Measurements from ENCODE around the gene CLEC16A.

Gene CLEC16A

DNA sequence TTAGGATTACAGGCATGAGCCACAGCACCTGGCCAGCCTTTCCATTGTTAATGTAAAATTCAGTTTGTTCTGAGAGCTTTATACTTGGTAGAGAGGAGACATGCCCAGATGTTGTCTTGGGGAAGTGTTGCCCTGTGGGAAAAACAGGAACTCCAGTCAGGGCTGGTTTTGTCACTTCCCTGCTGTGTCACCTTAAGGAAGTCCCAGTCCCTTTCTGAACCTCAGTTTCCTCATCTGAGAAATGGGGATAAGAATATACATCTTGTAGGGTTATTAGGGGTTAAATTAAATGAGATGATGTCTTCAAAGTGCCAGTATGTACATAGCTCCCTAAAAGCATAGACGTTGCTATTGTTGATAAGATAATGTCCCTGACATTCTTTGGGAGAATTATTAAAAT is 25.3 kb downstream of the CLEC16A start:
- no peak for DNase-seq

DNA sequence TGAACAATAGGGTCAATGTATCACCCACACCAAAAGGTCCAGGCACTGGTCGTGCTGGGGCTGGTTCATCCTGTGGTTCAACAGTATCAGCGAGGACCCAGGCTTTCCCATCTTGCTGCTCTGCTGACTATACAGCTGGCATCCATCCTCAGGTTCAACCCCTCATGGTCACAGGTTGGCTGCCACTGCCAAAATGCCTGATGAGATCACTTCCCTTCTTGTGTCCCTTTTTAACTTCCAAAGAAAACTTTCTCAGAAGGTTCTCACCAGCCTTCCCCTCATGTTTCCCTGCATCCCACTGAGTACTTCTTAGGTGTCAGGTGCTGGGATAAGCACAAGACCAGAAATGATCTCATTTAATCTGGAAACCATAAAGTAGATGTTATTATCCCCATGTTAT is 25.7 kb downstream of the CLEC16A start:
- DNase-seq = no peak

DNA sequence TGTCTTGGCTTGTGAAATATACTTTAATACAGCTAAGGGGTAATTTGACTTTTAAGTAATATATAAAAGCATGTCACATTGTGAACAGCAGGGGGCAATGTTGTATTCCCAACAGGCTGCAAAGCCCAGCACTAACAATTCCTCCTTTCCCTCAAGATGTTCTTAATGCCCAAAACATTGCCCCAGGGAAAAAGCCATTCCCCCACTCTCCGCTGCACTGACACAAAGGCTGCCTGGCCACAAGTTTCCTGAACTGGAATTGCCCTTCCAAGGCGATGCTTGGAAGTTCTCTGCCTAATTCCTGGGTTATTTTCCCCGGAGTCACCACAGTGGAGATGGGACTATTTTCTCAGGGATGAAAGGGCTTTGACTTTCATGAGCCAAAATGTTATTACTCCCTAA is 27.2 kb downstream of the CLEC16A start:
- DNase-seq = no peak

DNA sequence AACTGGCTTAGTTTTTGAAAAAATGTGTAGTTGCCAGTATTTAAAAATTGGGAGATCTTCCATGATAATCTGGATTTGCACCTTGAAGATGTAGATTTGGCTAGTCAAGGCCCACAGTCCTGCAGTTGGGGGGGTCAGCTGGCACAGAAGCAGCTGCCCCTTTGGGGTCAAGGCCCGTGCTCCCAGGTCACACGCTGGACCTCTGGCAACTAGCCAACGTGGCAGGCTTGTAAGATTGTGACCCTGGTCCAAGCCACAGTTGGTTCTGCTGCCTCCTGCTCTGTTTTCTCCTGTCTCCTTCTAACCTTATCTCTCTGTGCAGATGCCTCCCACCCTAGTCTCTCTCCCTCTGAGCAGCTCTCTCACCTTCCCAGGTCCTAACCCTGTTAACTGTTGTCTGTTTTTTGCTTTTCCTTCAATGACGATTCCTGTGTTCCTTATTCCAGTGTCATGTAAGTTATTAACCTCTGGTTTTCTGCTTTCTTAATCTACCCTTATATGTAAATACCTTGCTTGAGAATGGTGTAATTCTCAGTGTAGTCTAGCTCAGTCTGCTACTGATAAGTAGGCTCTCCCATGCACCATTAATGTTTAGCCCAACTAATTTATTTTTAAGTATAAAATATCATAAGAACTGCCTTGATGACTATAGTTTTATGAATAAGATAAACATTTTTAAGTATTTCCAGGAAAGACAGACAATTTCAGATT is 27.9 kb downstream of the CLEC16A start:
- DNase-seq = no peak

DNA sequence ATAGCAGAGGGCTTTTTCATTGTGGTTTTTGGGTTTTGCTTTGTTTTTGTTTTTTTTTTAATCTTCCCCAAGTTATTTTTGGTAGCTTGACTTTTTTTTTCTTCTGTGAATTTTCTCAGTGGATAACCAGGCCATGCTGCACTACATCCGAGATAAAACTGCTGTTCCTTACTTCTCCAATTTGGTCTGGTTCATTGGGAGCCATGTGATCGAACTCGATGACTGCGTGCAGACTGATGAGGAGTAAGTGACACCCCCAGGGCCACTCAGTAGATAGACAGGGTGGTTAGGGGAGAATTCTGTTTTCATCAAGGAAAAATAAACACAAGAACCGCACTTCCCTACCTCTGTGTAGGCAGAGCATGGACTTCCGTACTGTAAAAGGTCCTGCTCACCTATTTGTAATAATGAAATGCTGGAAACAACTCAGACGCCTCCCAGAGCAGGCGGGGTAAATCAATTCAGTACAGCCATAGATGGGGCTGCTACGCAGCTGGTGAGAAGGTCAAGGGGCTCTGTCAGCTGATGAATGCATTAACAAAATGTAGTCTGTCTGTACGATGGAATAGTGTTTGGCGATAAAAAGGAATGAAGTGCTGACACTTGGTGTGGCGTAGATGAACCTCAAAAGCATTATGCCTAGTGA is 28.6 kb downstream of the CLEC16A start:
- no peak for DNase-seq

DNA sequence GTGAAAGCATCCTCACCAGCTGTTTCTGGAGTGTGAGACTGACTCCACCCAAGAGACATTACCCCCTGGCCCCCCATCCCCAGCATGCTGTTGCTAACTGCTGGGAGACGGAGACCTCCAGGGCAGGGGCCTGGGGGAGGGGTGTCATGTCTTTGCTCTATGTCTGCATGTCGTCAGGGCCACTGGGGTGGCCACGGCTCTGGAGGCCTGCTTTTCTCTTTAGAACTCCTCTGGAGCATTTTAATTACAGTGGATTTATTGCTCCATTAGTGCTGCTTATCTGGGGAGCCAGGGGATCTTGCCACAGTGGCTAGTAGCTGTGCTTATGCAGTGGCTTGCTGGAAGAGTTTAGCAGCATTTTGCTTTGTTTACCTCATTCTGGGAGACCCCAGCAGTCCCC is 32.3 kb downstream of the CLEC16A start:
- no peak for DNase-seq

DNA sequence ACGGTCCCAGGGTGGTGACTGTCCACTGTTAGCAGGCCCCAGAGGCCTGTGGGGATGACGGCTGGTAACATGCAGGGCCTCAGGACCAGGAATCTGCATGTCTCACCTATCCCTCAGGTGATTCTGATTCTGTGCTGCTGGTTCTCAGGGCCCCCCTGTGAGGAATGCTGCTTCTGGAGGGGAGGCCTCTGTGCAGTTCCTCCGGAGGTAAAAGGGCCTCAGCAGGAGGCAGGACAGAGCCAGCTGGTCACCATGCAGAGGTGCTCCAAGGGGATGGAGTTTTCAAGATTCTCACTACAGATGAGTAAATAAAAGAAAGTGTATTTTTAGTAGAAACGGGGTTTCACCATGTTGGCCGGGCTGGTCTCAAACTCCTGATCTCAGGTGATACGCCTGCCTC is 33.8 kb downstream of the CLEC16A start:
- DNase-seq = no peak

DNA sequence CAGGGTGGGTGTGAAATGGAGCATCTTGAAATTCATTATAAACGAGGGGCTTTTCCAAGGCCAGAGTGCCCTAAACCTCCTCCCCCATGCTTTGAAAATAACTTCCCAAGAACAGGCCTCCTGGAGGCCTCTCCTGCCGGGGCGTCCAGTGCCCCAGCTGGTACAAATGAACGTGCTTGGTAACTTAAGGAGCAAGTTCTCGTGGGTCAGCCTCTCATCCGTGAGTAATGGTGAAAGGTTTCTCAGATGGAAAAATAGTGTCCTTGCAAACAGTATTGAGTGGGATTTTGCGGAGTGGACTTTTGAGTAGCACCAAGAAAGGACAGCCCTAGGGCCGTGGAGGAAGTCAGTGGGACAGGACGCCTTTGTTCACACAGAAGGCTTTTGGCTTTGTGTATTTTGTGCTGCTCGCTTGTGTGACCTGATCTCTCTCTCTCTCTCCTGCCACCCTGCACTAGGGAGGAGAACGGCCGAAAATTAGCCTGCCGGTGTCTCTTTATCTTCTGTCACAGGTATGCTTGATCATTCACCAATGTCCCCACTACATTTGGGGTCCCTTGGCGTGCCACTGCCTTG is 34.6 kb downstream of the CLEC16A start:
- DNase-seq = no peak

DNA sequence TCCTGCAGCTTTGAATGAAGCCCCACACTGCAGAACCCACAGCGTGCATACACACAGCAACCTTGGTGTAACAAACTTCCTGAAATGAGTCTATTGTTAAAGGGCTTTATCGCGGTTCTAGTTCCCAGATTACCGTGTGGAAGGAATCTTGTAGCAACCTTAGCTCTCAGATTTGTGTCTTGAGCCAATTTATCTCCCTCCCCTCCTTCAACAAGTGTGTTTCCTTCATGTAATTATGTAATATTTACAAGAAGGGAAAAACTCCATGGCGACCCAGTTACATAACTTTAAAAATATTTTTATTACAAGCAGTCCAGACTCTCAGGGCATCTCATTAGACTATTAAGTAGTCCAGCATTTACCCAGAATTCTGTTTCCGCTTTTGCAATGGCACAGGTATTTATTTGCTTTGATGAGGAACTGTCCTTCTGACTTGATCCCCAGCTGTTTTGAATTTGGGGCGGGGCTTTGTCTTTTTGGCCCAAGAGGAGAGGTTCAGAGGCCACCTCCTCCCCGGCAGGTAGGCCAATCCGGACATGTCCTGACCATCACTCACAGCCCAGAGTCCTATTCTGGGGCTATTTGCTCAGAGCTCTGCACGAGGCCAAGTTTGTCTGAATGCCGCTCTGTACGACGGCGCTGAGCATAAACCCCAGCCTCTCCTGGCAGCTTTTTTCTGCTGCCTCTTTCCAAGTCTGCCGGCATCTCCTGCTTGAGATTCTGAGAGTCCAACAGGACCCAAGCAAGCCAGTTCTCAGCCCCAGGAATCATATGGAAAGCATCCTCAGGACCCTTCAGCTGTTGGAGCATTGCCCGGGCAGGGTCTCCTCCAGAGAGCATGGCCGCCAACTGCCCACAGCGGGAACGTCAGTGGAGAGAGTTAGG is 35.6 kb downstream of the CLEC16A start:
- DNase-seq = no peak

DNA sequence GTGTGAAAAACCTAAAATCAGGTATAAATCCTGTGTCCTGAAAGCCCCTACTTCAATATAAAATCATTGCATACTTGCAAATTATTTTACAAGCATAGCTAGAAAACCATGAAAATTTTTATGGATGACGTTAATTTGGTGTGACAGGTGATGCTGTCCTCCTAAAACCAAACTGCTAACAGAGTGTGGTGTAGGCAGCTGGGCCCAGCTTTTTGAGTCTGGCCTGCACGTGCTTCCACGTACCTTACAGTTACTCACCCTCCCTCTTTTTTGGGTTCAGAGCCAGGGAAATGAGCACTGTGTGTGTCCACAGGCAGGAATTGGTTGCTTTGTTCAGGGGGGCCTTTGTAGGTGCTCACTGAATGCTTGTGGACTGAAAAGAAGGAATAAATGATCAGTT is 36.4 kb downstream of the CLEC16A start:
- no peak for DNase-seq

DNA sequence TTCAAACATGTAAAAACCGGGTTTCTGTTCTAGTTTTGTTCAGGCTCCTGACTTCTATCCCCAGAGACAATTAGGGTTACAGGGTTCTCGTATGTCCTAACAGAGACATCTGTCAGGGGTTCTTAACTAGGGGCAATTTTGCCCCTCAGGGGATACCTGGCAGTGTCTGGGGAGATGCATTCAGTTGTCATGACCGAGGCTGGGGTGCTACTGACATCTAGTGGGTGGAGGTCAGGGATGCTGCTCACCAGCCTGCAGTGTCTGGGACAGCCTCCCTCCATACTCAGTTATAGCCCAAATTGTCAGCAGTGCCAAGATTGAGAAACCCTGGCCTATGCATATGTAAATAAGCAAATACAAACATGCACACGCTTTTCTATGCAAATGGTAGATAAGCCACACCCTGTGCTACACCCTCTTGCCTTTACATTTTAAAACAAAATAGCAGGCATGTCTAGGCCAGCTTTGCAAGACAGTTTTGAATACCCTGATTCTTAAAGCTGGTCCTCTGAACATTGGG is 37.4 kb downstream of the CLEC16A start:
- DNase-seq = no peak

DNA sequence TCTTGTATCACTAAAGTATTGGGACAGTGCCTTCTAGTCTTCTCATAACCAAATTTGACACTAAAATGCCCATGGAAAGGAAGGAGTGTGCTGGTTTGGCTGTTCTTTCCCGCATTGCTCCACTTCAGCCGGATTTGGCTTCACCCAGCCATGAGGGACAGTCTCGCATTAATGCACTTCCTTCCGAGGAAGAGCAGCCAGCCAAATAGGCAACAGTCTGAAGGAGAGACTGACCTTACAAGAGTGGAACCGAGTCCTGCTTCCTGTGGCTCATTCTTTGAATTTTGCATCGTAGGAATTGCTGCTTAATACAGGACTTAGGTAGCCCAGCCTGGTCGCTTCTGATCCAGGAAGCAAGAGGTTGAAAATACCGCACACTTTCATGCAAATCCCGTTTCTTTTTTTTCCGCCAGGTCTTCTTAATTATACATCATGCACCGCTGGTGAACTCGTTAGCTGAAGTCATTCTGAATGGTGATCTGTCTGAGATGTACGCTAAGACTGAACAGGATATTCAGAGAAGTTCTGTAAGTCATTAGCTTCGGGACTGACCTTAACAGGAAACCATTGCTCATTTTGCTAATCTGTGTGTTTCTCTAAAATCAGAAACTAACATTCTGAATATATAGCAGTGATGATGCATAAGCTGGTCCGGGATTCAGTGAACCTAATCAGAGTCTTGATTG is 38.2 kb downstream of the CLEC16A start:
- DNase-seq = no peak

DNA sequence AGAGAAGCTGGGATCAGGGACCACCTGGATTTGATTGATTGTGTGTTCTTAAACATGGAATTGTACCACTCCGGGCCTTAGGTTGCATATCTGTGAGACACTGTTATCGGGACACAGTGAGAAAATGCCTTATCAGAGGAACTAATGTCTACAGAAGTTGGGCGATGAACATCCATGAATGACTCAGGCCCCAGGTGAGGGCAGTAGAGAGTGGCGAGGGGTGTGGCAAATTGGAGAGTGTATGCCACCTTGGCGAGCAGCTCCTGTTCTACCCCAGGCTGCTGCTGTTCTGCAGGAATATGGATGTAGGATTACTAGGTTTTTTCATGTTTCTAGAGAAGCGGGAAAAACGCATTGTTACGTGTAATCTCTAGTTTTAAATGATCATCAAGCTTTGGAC is 38.8 kb downstream of the CLEC16A start:
- DNase-seq = no peak

DNA sequence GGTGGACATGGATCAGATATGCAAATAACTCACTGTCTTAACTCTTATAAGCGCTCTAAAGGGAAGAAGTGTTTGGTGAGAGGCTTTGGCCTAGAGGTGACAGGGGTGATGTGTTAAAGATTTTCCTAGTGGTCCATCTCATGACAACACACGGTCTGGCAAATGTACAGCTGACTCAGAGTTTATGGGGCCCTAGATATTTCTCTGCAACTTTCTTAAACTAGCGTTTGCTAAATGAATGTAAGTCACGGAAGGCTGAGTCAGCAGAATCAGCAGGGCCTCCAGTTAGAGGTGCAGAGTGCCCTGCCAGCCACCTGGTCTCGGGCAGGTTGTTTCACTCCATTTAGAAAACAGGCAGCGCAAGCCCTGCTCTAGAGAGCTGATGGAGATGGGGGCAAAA is 40.1 kb downstream of the CLEC16A start:
- no peak for DNase-seq

DNA sequence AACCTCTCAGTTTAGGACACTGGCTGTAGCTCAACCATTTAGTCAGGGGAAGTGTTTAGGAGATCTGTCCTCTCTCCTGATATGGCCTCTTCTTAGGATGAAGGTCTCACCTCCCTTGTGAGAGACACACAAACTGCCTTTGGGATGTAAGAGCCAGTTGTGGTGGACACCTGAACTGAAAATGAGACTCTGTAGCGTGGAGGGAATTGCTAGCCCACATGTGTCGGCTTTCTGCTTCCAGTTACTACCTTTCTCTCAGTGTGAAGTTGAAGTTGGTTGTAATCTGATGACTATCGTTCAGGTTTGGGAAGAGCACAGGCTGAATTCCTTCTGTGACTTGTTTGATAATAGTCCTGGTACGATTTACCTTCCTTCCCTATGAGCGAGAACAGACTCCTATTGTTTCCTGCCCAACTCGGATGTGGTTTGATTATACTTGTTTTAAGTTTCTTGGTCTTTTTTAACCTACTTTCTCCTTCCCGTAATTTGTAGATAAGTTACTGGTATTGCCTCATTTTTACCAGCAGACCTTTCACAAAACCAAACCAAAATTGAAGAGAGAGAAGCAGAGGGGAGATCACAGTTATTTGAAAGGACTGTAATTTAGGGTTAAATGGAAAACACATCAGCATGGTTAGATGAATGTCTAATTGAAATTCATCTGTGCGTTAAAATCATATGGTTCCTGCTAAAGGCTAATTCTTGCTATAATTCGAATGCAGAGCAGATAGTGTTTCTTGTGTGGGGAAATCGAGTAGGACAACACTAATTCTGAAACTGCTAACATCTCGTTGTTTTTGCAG is 43.2 kb downstream of the CLEC16A start:
- no peak for DNase-seq

DNA sequence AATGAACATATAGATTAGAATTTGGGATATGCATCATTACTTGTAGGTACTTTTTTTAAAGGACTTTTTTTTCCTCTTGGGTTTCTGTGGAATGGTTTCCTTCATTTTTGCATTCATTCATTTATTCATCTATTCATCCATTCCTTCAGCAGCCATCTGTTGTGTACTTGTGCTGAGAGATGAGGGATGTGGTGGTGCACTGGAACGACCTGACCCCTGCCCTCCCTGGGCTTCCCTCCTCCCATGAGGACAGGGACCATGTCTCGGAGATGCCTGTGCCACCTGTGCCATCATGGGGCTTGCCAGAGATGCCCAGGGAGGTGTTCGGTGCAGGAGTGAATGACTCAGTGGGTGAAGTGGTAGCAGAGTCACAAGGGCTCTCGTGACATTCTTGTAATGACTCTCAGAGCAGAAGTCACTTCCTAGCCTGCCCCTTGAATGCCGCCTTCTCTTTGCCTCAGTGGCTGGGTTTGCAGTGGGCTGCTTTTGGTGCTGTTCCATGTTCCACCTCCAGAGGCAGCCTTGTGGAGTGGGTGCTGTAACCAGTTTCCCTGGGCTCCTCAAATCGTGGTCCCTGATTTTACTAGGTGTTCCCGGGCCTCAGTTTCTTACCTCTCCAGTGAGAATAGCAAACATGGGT is 43.9 kb downstream of the CLEC16A start:
- DNase-seq = no peak

DNA sequence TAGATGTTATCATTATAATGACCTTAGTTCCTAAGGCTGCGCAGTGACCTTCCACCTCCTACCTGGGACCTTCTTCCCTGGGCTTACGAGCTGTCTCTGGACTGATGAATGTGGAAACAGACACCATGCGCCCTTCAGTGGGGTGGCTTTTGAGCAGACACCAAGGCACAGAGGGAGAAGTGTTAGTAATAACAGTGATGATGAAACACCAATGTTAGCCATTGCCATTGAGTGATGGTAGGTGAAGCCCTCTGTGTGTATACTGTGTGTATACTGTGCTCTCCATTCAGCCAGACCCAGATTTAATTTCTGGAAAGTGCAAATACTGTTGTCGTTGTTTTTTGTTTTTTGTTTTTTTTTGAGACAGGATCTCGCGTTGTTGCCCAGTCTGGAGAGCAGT is 44.5 kb downstream of the CLEC16A start:
- DNase-seq = no peak

DNA sequence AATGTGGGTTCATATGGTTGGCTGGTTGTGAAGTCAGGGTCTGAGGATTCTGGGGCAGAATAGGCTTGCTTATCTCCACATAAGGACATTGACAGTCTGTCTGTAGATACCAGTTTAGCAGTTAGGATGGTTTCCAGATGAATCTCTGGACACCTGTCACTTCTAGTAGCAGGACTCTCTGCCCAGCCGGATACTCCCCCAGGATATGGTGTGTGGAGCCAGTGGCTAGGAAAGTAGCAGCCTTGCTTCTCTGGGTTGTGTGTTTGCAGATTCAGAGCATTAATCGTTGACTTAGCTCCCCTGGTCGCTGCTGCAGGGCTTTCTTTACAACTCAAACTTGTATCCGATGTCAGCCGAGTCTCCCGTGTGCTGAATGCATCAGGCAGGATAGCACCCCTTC is 45.2 kb downstream of the CLEC16A start:
- no peak for DNase-seq

DNA sequence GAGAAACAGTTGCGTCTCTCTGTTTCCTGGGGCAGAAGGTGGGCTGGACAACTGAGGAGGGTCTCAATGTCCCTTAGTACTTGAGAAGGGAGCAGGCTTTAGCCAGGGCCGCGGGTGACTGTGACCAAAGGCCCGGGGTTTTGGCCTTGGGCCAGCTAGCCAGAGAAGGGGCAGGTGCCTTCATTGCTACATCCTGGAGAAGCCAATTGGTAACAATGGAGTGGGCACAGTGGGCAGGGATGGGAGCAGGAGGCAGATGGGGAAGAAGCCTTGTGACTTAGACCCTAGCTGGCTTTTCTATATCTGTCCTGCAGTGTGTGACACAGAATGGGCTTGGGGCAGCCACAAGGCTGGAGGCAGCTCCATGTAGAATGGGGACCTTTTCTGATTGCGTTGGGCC is 46.0 kb downstream of the CLEC16A start:
- no peak for DNase-seq

DNA sequence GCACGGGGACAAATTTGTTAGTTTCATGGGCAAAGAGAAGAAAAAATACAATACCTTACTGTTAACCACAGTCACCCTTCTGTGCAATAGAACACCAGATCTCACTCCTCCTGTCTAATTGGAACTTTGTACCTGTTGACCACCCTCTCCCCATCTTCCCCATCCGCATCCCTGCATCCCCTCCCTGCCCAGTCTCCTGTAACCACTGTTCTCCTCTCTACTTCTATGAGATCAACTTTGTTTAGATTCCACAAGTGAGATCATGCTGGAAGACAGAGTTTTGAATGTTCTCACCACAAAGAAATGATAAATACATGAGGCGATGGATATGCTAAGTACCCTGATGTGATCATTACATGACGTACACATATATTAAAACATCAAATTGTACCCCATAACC is 47.7 kb downstream of the CLEC16A start:
- DNase-seq = no peak

DNA sequence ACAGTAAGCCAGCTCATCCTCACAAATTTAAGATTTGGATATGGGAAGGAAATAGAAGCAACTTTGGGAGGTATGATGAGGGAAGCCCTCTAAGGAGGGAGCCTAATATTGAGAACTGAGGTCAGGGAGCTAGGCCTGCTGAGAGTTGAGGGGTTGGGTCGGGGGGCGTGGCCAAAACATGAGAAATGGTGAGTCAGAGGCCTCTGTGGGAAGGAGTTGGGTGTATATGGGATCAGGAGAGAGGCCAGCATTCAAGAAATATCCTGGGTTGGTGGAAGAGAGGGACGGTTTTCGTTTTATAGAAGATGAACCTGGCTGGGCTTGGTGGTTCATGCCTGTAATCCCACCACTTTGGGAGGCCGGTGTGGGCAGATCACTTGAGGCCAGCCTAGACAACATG is 48.4 kb downstream of the CLEC16A start:
- no peak for DNase-seq
